Lung (tissue), 12 donors: Measurements from ENCODE around the gene IL22. TPM values are rescaled to one million over a fixed set of nuclear protein-coding genes. Genes with fewer than 3 reads are reported as not detected.

Experiments used
- ATAC-seq: fragments of 200-7000 bp; cut with Tn5 transposase; one replicate; pipeline ENCODE4 v1.9.1; 2020; ENCODE audit warnings: moderate number of reproducible peaks; ENCODE audit not compliant: insufficient read depth, low FRiP score
- DNase-seq, 3 donors: peaks; one replicate each; pipeline ENCODE4 v3.0.0-alpha.2; 2013 to 2017
- H3K27ac ChIP-seq, 2 donors: one replicate each; pipeline ENCODE4 v1.5.1; 2013; ENCODE audit warnings: mild to moderate bottlenecking in 2 of 2, moderate library complexity in 2 of 2, control low read depth in 1 of 2, inconsistent platforms in 1 of 2, low read depth in 1 of 2, low read length in 1 of 2
- H3K27me3 ChIP-seq, 3 donors: one replicate each; pipeline ENCODE4 v1.5.1; 2013; ENCODE audit warnings: low read length in 2 of 3; ENCODE audit not compliant: control insufficient read depth in 3 of 3, insufficient read depth in 3 of 3
- H3K36me3 ChIP-seq, 4 donors: one replicate each; pipeline ENCODE4 v1.5.1; 2013; ENCODE audit warnings: low read length in 4 of 4, mild to moderate bottlenecking in 1 of 4, moderate library complexity in 1 of 4; ENCODE audit not compliant: control insufficient read depth in 4 of 4, insufficient read depth in 4 of 4
- H3K4me1 ChIP-seq, 5 donors: one replicate each; pipeline ENCODE4 v1.5.1; 2013; ENCODE audit warnings: low read length in 5 of 5, mild to moderate bottlenecking in 2 of 5, moderate library complexity in 1 of 5; ENCODE audit not compliant: control insufficient read depth in 5 of 5, insufficient read depth in 5 of 5
- H3K4me3 ChIP-seq: one replicate; pipeline ENCODE4 v1.5.1; 2013; ENCODE audit warnings: mild to moderate bottlenecking, control low read depth, moderate library complexity
- H3K9ac ChIP-seq, 2 donors: one replicate each; pipeline ENCODE4 v1.5.1; 2013; ENCODE audit warnings: low read length in 2 of 2, control low read depth in 1 of 2; ENCODE audit not compliant: insufficient read depth in 1 of 2
- H3K9me3 ChIP-seq, 4 donors: one replicate each; pipeline ENCODE4 v1.5.1; 2013; ENCODE audit warnings: low read length in 3 of 4, mild to moderate bottlenecking in 1 of 4, moderate library complexity in 1 of 4; ENCODE audit not compliant: control insufficient read depth in 4 of 4, insufficient read depth in 3 of 4
- CTCF ChIP-seq: IDR thresholded peaks from 2 replicates; pipeline ENCODE4 v1.5.1; 2012; ENCODE audit warnings: mild to moderate bottlenecking; ENCODE audit errors: control extremely low read depth, extremely low read depth
- WGBS, 2 donors: extraction: QIAGEN DNeasy Blood & Tissue Kit; methylation state at CpG; one replicate each; pipeline ENCODE4 v1.1.7; 2013; 5-methylcytosine and 5-hydroxymethylcytosine counted together
- polyA plus RNA-seq, 2 donors: library from polyadenylated mRNA; stranded (reverse); fragments of 200-250 nt; gene quantifications; one replicate each; pipeline ENCODE4 v1.2.1, GENCODE V29; 2013
- total RNA-seq, 2 donors: library from RNA; depleted of rRNA in 1 of 2; stranded (reverse); fragments of >200 nt in 1 of 2; gene quantifications; one replicate each; pipeline ENCODE4 v1.2.1, GENCODE V29; 2014 to 2021
- donor health status: control.
- donor health status: control.
- donor health status: Bipolar disorder and iron deficiency.
- donor health status: healthy.
- donor health status: DM: yes; HTN: yes; CAD: no.

Gene IL22
- total and polyA plus RNA-seq, 4 donors: 0.46 TPM; not detected in 3

- H3K27ac ChIP-seq: no peak overlapping the region
- no peak overlapping the region for H3K4me3 ChIP-seq
- 81 to 90% methylated on average over 5 of the region's 5 CpGs for WGBS, 2 donors
- H3K9ac ChIP-seq: no peak overlapping the region
- ATAC-seq (no peak), DNase-seq (no peak)
- no peaks in the 10 kb centered on the region for H3K27me3 ChIP-seq
- no peak for TF ChIP-seq CTCF
- peaks cover 0 to 3% (median 0%) of the 10 kb centered on the region in 5 donors for H3K4me1 ChIP-seq
- H3K36me3 ChIP-seq: no peaks in the 10 kb centered on the region
- no peaks in the 10 kb centered on the region for H3K9me3 ChIP-seq
Measured at GRCh38 chr12:68233498-68233897, 19.9 kb downstream of the IL22 start.

GRCh38 chr12:68231691-68232090 is 21.7 kb downstream of the IL22 start:
- Histone ChIP-seq H3K36me3 (no peaks in the 10 kb centered on the region), H3K4me3 (no peak overlapping the region), H3K4me1 (peaks cover 0 to 2% (median 0%) of the 10 kb centered on the region in 5 donors), H3K27ac (no peak overlapping the region), H3K27me3 (no peaks in the 10 kb centered on the region), H3K9me3 (no peaks in the 10 kb centered on the region), H3K9ac (no peak overlapping the region)
- 42 to 50% methylated on average over 3 of the region's 3 CpGs for WGBS, 2 donors
- ATAC-seq (no peak), DNase-seq (no peak)
- TF ChIP-seq CTCF: no peak

- Histone ChIP-seq H3K9me3 (no peaks in the 10 kb centered on the region), H3K27me3 (no peaks in the 10 kb centered on the region), H3K4me3 (no peak overlapping the region), H3K27ac (no peak overlapping the region), H3K36me3 (no peaks in the 10 kb centered on the region), H3K9ac (no peak overlapping the region), H3K4me1 (no peaks in the 10 kb centered on the region)
- ATAC-seq (no peak), DNase-seq (no peak)
- TF ChIP-seq CTCF: no peak
Measured at GRCh38 chr12:68231229-68231628, 22.2 kb downstream of the IL22 start.

- WGBS, 2 donors: 69 to 74% methylated on average over 2 of the region's 2 CpGs
- no peak overlapping the region for H3K27ac ChIP-seq
- no peak for TF ChIP-seq CTCF
- DNase-seq (no peak), ATAC-seq (no peak)
- H3K36me3 ChIP-seq: no peaks in the 10 kb centered on the region
- no peaks in the 10 kb centered on the region for H3K9me3 ChIP-seq
- peaks cover 0 to 3% (median 0%) of the 10 kb centered on the region in 3 donors for H3K27me3 ChIP-seq
- no peak overlapping the region for H3K9ac ChIP-seq
- H3K4me1 ChIP-seq: no peaks in the 10 kb centered on the region
- no peak overlapping the region for H3K4me3 ChIP-seq
Measured at GRCh38 chr12:68229956-68230355, 23.4 kb downstream of the IL22 start.
